Neural progenitor cell (in vitro differentiated cells): ENCODE results near the gene STIL.

Source experiments
- CTCF ChIP-seq: fragments of 200-600 bp; sonication (generic); IDR thresholded peaks from 2 replicates; pipeline ENCODE4 v1.5.1; 2017; ENCODE audit warnings: antibody characterized with exemption, mild to moderate bottlenecking
- EZH2phosphoT487 ChIP-seq: fragments of 200-600 bp; sonication (generic); IDR thresholded peaks from 2 replicates; pipeline ENCODE4 v1.6.1; 2017; ENCODE audit warnings: antibody characterized with exemption

GRCh38 chr1:47317841-47318240 lies 3.9 kb upstream of the STIL start:
- TF ChIP-seq CTCF (no peak), EZH2phosphoT487 (no peak)
